Spleen (tissue), 7 donors: ENCODE results near the gene CCNT2.

Source experiments
- POLR2A ChIP-seq, 3 donors: fragments of 450-650 bp; IDR thresholded peaks; one replicate each; pipeline ENCODE4 v1.5.1; 2017; ENCODE audit warnings: antibody characterized with exemption in 3 of 3, mild to moderate bottlenecking in 1 of 3
- TF ChIP-seq, protein P1 (sequence below), 11 experiments: fragments of 200-600 bp in 7 of 11; fragments of 450-650 bp in 4 of 11; sonication (generic) in 4 of 11; IDR thresholded peaks in 8 of 11; conservative IDR thresholded peaks in 3 of 11; 1 replicate in 7 of 11; 2 replicates in 4 of 11; pipeline versions ENCODE4 v1.4.0 to v1.8.0; 2016 to 2021; ENCODE audit warnings: antibody characterized with exemption in 11 of 11, inconsistent platforms in 4 of 11, mild to moderate bottlenecking in 1 of 11
- donor health status: DM: no; HTN: no; CAD: no; lungs with moderate emphysema.
- donor health status: DM: no; HTN: no; CAD: no.
- donor health status: DM: no; HTN: no; CAD: no.

DNA sequence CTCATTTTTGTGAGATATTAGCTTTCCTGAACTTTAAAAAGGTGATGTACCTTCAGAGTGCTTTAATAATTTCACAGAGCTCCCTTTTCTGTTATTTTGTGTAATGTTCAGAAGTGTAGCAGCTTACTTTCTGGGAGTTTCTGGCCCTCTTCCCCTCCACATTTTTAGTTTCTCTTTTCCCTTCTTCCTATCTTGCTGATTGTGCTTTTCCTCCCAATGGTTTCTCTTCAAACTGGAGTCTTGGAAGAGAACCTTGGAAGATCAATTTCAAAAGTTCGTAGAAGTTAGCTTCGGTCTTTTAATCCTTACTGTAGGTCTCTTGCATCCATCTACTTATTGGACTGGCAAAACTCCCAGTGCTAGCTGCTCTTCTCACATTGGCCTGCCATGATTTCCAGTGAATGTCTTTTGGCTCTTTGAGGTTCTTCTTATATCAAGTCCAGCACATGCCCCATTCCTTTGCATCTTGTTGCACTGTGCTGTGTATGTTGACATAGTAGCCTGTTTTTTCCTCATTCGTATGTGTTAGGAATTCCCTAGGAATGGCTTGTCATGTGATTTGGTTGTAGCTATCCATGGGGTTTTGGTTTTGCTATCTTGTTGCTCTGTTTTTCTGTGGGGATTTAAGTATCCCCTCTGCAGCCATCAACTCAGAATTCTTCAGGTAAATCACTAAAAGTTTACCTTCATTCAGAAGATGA, 7.8 kb downstream of the CCNT2 start:
- TF ChIP-seq, protein P1, sequence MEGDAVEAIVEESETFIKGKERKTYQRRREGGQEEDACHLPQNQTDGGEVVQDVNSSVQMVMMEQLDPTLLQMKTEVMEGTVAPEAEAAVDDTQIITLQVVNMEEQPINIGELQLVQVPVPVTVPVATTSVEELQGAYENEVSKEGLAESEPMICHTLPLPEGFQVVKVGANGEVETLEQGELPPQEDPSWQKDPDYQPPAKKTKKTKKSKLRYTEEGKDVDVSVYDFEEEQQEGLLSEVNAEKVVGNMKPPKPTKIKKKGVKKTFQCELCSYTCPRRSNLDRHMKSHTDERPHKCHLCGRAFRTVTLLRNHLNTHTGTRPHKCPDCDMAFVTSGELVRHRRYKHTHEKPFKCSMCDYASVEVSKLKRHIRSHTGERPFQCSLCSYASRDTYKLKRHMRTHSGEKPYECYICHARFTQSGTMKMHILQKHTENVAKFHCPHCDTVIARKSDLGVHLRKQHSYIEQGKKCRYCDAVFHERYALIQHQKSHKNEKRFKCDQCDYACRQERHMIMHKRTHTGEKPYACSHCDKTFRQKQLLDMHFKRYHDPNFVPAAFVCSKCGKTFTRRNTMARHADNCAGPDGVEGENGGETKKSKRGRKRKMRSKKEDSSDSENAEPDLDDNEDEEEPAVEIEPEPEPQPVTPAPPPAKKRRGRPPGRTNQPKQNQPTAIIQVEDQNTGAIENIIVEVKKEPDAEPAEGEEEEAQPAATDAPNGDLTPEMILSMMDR (IDR thresholded peaks at IDR 0.05 in 8 of 11, conservative IDR thresholded peaks at IDR 0.05 in 3 of 11): no peak
- no peak for TF ChIP-seq POLR2A (IDR thresholded peaks at IDR 0.05)
